Measurements from ENCODE around the gene RAB6B. TPM values are rescaled to one million over a fixed set of nuclear protein-coding genes. Genes with fewer than 3 reads are reported as not detected.

Gene RAB6B
- total RNA-seq, 1 donor from 2014 or later, result 0.99 TPM

DNA sequence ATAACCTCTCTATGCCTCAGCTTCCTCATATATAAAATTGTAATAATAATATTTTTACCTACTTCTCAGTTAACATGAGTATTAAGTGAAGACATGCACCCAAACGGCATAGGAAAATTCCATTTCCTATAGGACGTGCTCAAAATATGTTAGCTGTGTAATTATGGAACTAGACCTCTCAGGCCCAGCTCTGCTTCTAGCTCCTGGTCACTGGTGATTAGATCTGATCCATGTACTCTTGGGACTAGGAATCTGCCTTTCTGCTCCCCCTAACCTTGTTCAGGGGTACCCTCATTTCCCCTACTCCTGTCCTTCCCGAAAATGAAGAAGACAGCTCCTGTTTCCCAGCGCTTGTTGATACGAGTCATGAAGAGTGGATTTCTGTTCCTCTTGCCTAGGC lies 119.8 kb downstream of the RAB6B start:
- DNase-seq (ENCODE audit: low read depth, low spot score), result no peak

DNA sequence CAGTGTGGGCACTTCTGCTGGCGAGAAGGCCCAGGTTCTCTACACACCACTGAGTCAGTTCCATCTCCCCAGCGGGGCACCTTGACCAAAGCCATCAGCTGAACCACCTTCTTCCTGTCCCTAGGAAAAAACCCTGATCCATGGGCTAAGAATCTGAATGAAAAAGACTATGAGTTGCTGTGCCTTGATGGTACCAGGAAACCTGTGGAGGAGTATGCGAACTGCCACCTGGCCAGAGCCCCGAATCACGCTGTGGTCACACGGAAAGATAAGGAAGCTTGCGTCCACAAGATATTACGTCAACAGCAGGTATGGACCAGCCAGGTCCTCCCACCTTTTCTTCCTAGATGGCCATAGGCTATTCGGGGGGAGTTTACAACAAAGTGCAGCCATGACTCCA lies 120.4 kb downstream of the RAB6B start:
- no peak for DNase-seq (ENCODE audit: low read depth, low spot score)

Other genes starting within 250 kb of the RAB6B start
- 31.7 and 43.4 TPM in 2 replicates for gene TOPBP1, start 233.9 kb downstream of the RAB6B start, total RNA-seq
- 0.07 and 0.18 TPM in 2 replicates for gene TF, start 149.5 kb downstream of the RAB6B start, total RNA-seq
- gene SRPRB, start 90.1 kb downstream of the RAB6B start, total RNA-seq, result 70.0 and 151 TPM in 2 replicates
- 0.28 and 0.79 TPM in 2 replicates for gene SLCO2A1, start 134.0 kb upstream of the RAB6B start, total RNA-seq

Measured in pulmonary artery endothelial cell (primary cell).